HG02973 (cell line): ENCODE data around the gene VRTN.

Experiments
- ATAC-seq: cut with Tn5 transposase; IDR thresholded peaks from one replicate; pipeline ENCODE4 v1.9.1; 2021; ENCODE audit warnings: moderate library complexity; ENCODE audit not compliant: unreplicated experiment

The VRTN gene

GRCh38 chr14:74392616-74393570, 44.6 kb downstream of the VRTN start:
- ATAC-seq: no peak

GRCh38 chr14:74394549-74394948, 46.3 kb downstream of the VRTN start:
- ATAC-seq: no peak

GRCh38 chr14:74395094-74395493, 46.8 kb downstream of the VRTN start:
- ATAC-seq: no peak

- no peak for ATAC-seq
These were observed 51.9 kb downstream of the VRTN start for GRCh38 chr14:74400031-74400685.

GRCh38 chr14:74400919-74401503, 52.7 kb downstream of the VRTN start:
- no peak for ATAC-seq

GRCh38 chr14:74401504-74402241, 53.4 kb downstream of the VRTN start:
- no peak for ATAC-seq

- ATAC-seq: no peak
These were observed 54.4 kb downstream of the VRTN start for GRCh38 chr14:74402401-74403251.

- no peak for ATAC-seq
These were observed 55.5 kb downstream of the VRTN start for GRCh38 chr14:74403619-74404417.

GRCh38 chr14:74404435-74404834, 56.2 kb downstream of the VRTN start:
- no peak for ATAC-seq

GRCh38 chr14:74405663-74406062, 57.4 kb downstream of the VRTN start:
- no peak for ATAC-seq

- no peak for ATAC-seq
These were observed 58.9 kb downstream of the VRTN start for GRCh38 chr14:74407021-74407800.

GRCh38 chr14:74407801-74408154, 59.5 kb downstream of the VRTN start:
- ATAC-seq: no peak

- no peak for ATAC-seq
These were observed 60.6 kb downstream of the VRTN start for GRCh38 chr14:74408870-74409269.

GRCh38 chr14:74409441-74409840, 61.2 kb downstream of the VRTN start:
- ATAC-seq: no peak
